Measurements from ENCODE around the gene FILIP1L. TPM values are rescaled to one million over a fixed set of nuclear protein-coding genes. Genes with fewer than 3 reads are reported as not detected.

The FILIP1L gene
- polyA plus RNA-seq, 1 of the 3 experiments (the other 2 are of a cell fraction), result 26.8 TPM

- Histone ChIP-seq H3K4me3 (ENCODE audit: low read depth in 2 of 2, low read length in 1 of 2) (no peak overlapping the region), H4K20me1 (ENCODE audit: insufficient read depth) (no peaks in the 10 kb centered on the region), H3K36me3 (replicated peaks in 1 of 2; ENCODE audit: control insufficient read depth in 1 of 2, insufficient read depth in 2 of 2, low read length in 1 of 2) (no peaks in the 10 kb centered on the region), H3K9me3 (0 out of 2 replicates have a peak, but pooled peaks cover 6% of the 10 kb centered on the region), H3K27me3 (ENCODE audit: insufficient read depth) (no peaks in the 10 kb centered on the region), H3K4me2 (no peak overlapping the region), H3K9me2 (0 out of 2 replicates have a peak, but pooled peaks cover 3% of the 10 kb centered on the region), H3K79me2 (ENCODE audit: insufficient read depth) (no peaks in the 10 kb centered on the region), H3K4me1 (ENCODE audit: control insufficient read depth in 1 of 2, insufficient read depth in 2 of 2, low read depth in 1 of 2, low read length in 1 of 2) (peaks cover 0 to 2% of the 10 kb centered on the region in 2 experiments; a peak in 1 of 4 replicates), H2AFZ (ENCODE audit: low read depth) (no peak overlapping the region), H3K27ac (ENCODE audit: low read depth in 2 of 2, low read length in 1 of 2) (no peak overlapping the region), H3K9ac (no peak overlapping the region), H3F3A (replicated peaks; ENCODE audit: insufficient read depth) (no peaks in the 10 kb centered on the region)
- CTCF ChIA-PET, result interaction anchor here (1.1 kb wide), 1 partner anchor 76 kb away, joined by 3 read pairs; no protein-coding TSS in a partner anchor
- WGBS (ENCODE audit: low lambda C conversion rate), result 90% methylated on average over 1 of the region's 1 CpG
- DNase-seq, result no peak
- TF ChIP-seq FOXM1 (IDR thresholded peaks at IDR 0.05; ENCODE audit: low read depth) (no peak), TAF1 (IDR thresholded peaks at IDR 0.05; ENCODE audit: borderline replicate concordance, low read depth, low read length) (no peak), RXRA (IDR thresholded peaks at IDR 0.05; ENCODE audit: borderline replicate concordance, low read depth) (no peak), CHD2 (IDR thresholded peaks at IDR 0.05; ENCODE audit: low read length, partially characterized antibody) (no peak), FOXJ3 (CRISPR knock-in tag; IDR thresholded peaks at IDR 0.05) (no peak), EP300 (IDR thresholded peaks at IDR 0.05; ENCODE audit: borderline replicate concordance in 1 of 2, low read depth in 1 of 2, low read length in 1 of 2) (no peak), ELF1 (IDR thresholded peaks at IDR 0.05) (no peak), YY1 (IDR thresholded peaks at IDR 0.05; ENCODE audit: low read depth) (no peak), USF1 (IDR thresholded peaks at IDR 0.05; ENCODE audit: borderline replicate concordance, low read depth) (no peak), GABPA (IDR thresholded peaks at IDR 0.05; ENCODE audit: low read depth) (no peak), CTCF (IDR thresholded peaks at IDR 0.05) (no peak), JUND (IDR thresholded peaks at IDR 0.05) (no peak), GATA2 (CRISPR knock-in tag; IDR thresholded peaks at IDR 0.05) (no peak), MAX (IDR thresholded peaks at IDR 0.05; ENCODE audit: low read depth) (no peak), SMC3 (IDR thresholded peaks at IDR 0.05; ENCODE audit: low read depth, low read length) (no peak), RFX5 (IDR thresholded peaks at IDR 0.05; ENCODE audit: low read length) (no peak)
- TF ChIP-seq, protein P1, sequence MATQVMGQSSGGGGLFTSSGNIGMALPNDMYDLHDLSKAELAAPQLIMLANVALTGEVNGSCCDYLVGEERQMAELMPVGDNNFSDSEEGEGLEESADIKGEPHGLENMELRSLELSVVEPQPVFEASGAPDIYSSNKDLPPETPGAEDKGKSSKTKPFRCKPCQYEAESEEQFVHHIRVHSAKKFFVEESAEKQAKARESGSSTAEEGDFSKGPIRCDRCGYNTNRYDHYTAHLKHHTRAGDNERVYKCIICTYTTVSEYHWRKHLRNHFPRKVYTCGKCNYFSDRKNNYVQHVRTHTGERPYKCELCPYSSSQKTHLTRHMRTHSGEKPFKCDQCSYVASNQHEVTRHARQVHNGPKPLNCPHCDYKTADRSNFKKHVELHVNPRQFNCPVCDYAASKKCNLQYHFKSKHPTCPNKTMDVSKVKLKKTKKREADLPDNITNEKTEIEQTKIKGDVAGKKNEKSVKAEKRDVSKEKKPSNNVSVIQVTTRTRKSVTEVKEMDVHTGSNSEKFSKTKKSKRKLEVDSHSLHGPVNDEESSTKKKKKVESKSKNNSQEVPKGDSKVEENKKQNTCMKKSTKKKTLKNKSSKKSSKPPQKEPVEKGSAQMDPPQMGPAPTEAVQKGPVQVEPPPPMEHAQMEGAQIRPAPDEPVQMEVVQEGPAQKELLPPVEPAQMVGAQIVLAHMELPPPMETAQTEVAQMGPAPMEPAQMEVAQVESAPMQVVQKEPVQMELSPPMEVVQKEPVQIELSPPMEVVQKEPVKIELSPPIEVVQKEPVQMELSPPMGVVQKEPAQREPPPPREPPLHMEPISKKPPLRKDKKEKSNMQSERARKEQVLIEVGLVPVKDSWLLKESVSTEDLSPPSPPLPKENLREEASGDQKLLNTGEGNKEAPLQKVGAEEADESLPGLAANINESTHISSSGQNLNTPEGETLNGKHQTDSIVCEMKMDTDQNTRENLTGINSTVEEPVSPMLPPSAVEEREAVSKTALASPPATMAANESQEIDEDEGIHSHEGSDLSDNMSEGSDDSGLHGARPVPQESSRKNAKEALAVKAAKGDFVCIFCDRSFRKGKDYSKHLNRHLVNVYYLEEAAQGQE (IDR thresholded peaks at IDR 0.05; ENCODE audit: low read depth, low read length), result no peak
- TF ChIP-seq, protein P2, sequence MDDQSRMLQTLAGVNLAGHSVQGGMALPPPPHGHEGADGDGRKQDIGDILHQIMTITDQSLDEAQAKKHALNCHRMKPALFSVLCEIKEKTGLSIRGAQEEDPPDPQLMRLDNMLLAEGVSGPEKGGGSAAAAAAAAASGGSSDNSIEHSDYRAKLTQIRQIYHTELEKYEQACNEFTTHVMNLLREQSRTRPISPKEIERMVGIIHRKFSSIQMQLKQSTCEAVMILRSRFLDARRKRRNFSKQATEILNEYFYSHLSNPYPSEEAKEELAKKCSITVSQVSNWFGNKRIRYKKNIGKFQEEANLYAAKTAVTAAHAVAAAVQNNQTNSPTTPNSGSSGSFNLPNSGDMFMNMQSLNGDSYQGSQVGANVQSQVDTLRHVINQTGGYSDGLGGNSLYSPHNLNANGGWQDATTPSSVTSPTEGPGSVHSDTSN (IDR thresholded peaks at IDR 0.05), result no peak
- TF ChIP-seq, protein P3, sequence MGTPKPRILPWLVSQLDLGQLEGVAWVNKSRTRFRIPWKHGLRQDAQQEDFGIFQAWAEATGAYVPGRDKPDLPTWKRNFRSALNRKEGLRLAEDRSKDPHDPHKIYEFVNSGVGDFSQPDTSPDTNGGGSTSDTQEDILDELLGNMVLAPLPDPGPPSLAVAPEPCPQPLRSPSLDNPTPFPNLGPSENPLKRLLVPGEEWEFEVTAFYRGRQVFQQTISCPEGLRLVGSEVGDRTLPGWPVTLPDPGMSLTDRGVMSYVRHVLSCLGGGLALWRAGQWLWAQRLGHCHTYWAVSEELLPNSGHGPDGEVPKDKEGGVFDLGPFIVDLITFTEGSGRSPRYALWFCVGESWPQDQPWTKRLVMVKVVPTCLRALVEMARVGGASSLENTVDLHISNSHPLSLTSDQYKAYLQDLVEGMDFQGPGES (IDR thresholded peaks at IDR 0.05; ENCODE audit: low read depth, low read length), result no peak
- POLR2A ChIA-PET, result no interaction called here
Measured at GRCh38 chr3:100144255-100144866, 30.1 kb upstream of the FILIP1L start.

Data from SK-N-SH (cell line).